ENCODE measurements around the gene VTCN1.
"Not testable (repeated sequence)": the region's sequence is repeated elsewhere in the genome, so short reads cannot be mapped to it uniquely, and the experiment has no call there.

The VTCN1 gene

GRCh38 chr1:117166076-117166475 lies 44.7 kb downstream of the VTCN1 start:
- DNase-seq (ENCODE audit: low read depth in 2 of 2) = no peak

- DNase-seq (ENCODE audit: low read depth in 2 of 2) = no peak
Observed at GRCh38 chr1:117164209-117164608, 46.5 kb downstream of the VTCN1 start.

- no peak for DNase-seq (ENCODE audit: low read depth in 2 of 2)
Observed at GRCh38 chr1:117162816-117163215, 47.9 kb downstream of the VTCN1 start.

- no peak for DNase-seq (ENCODE audit: low read depth in 2 of 2)
Observed at GRCh38 chr1:117161887-117162286, 48.8 kb downstream of the VTCN1 start.

GRCh38 chr1:117151305-117151704 lies 59.4 kb downstream of the VTCN1 start:
- DNase-seq (ENCODE audit: low read depth in 2 of 2) = not testable (repeated sequence)

GRCh38 chr1:117150316-117150715 lies 60.4 kb downstream of the VTCN1 start:
- DNase-seq (ENCODE audit: low read depth in 2 of 2) = no peak

GRCh38 chr1:117147856-117148588 lies 62.7 kb downstream of the VTCN1 start:
- DNase-seq (ENCODE audit: low read depth in 2 of 2) = no peak

GRCh38 chr1:117147341-117147831 lies 63.3 kb downstream of the VTCN1 start:
- DNase-seq (ENCODE audit: low read depth in 2 of 2) = no peak

- DNase-seq (ENCODE audit: low read depth in 2 of 2) = no peak
Observed at GRCh38 chr1:117146575-117147340, 64.0 kb downstream of the VTCN1 start.

GRCh38 chr1:117146072-117146471 lies 64.7 kb downstream of the VTCN1 start:
- DNase-seq (ENCODE audit: low read depth in 2 of 2) = no peak

- DNase-seq (ENCODE audit: low read depth in 2 of 2) = no peak
Observed at GRCh38 chr1:117143871-117144270, 66.9 kb downstream of the VTCN1 start.

GRCh38 chr1:117143172-117143571 lies 67.6 kb downstream of the VTCN1 start:
- no peak for DNase-seq (ENCODE audit: low read depth in 2 of 2)

- no peak for DNase-seq (ENCODE audit: low read depth in 2 of 2)
Observed at GRCh38 chr1:117142200-117142599, 68.5 kb downstream of the VTCN1 start.

- DNase-seq (ENCODE audit: low read depth in 2 of 2) = no peak
Observed at GRCh38 chr1:117138561-117138960, 72.2 kb downstream of the VTCN1 start.

GRCh38 chr1:117138106-117138505 lies 72.6 kb downstream of the VTCN1 start:
- no peak for DNase-seq (ENCODE audit: low read depth in 2 of 2)

GRCh38 chr1:117137281-117137855 lies 73.4 kb downstream of the VTCN1 start:
- no peak for DNase-seq (ENCODE audit: low read depth in 2 of 2)

- no peak for DNase-seq (ENCODE audit: low read depth in 2 of 2)
Observed at GRCh38 chr1:117136749-117137148, 74.0 kb downstream of the VTCN1 start.

- DNase-seq (ENCODE audit: low read depth in 2 of 2) = no peak
Observed at GRCh38 chr1:117135329-117135728, 75.4 kb downstream of the VTCN1 start.

GRCh38 chr1:117130526-117130925 lies 80.2 kb downstream of the VTCN1 start:
- no peak for DNase-seq (ENCODE audit: low read depth in 2 of 2)

- no peak for DNase-seq (ENCODE audit: low read depth in 2 of 2)
Observed at GRCh38 chr1:117128323-117129079, 82.2 kb downstream of the VTCN1 start.

GRCh38 chr1:117127795-117128194 lies 82.9 kb downstream of the VTCN1 start:
- DNase-seq (ENCODE audit: low read depth in 2 of 2) = no peak

GRCh38 chr1:117124661-117125060 lies 86.1 kb downstream of the VTCN1 start:
- no peak for DNase-seq (ENCODE audit: low read depth in 2 of 2)
